NCI-H1436 treated with DMSO at 0.1 percent for 48 hours (cell line): ENCODE results near the gene GPR37L1.

Source experiments
- DNase-seq: peaks from one replicate; lab custom pipeline; 2025; lab: John Stamatoyannopoulos, UW

GPR37L1 gene, protein sequence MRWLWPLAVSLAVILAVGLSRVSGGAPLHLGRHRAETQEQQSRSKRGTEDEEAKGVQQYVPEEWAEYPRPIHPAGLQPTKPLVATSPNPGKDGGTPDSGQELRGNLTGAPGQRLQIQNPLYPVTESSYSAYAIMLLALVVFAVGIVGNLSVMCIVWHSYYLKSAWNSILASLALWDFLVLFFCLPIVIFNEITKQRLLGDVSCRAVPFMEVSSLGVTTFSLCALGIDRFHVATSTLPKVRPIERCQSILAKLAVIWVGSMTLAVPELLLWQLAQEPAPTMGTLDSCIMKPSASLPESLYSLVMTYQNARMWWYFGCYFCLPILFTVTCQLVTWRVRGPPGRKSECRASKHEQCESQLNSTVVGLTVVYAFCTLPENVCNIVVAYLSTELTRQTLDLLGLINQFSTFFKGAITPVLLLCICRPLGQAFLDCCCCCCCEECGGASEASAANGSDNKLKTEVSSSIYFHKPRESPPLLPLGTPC

DNA sequence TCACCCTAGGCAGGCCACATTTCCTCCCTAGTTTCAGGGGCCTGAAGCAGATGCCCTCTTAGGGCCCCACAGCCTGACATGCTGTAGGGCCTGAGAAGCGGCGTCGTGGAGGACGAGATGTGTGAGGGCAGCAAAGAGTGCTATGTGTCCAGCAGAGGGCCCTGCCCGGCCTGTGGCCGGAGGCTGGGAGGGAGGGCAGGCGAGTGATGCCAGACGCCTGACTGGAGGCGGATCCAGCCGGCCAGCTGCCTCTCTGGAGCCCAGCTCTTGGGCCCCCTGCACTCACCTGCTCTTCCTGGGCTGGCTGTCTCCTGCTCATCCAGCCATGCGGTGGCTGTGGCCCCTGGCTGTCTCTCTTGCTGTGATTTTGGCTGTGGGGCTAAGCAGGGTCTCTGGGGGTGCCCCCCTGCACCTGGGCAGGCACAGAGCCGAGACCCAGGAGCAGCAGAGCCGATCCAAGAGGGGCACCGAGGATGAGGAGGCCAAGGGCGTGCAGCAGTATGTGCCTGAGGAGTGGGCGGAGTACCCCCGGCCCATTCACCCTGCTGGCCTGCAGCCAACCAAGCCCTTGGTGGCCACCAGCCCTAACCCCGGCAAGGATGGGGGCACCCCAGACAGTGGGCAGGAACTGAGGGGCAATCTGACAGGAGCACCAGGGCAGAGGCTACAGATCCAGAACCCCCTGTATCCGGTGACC, at the start of gene GPR37L1:
Gene GPR37L1 (plus strand): TSS at position 279 of the 697 bp plus-strand sequence. CDS start 47 bp downstream, at position 326.
- no peak for DNase-seq

DNA sequence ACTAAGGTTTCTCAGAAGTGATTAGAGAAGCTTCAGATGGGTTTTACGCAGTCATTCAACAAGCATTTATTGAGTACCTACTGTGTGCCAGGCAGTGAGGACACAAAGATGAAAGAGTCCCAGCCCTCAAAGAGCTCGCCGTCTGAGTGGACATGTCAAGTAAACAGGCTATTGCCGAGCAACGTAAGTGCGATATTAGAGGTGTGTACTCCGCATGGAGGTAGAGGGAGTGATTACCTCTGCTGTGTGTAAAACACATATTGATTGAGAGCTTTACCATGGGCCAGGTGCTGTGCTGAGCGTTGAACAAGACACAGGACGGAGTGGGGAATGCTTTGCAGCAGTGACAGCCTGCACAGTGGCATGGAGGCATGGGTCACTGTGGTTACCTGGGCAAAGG, 49.5 kb upstream of the GPR37L1 start:
- DNase-seq = no peak

DNA sequence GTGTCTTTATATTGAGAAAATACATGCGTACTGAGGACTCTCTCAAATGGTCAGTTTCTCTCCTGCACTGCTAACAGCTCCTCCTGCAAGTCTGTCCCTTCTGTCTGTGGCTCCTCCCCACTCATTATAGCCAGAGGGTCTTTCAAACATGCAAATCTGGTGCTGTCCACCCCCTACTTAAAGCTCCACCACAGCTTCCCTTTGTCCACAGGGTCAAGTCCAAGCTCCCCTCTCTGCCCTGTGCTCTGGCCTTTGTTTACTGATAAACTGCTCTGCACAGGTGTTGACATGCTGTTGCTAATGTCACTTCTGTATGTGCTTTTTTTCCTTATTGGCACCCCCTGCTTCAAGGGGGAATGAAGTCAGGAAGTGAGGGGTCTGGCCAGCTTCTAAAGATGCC, 47.7 kb upstream of the GPR37L1 start:
- DNase-seq = no peak

DNA sequence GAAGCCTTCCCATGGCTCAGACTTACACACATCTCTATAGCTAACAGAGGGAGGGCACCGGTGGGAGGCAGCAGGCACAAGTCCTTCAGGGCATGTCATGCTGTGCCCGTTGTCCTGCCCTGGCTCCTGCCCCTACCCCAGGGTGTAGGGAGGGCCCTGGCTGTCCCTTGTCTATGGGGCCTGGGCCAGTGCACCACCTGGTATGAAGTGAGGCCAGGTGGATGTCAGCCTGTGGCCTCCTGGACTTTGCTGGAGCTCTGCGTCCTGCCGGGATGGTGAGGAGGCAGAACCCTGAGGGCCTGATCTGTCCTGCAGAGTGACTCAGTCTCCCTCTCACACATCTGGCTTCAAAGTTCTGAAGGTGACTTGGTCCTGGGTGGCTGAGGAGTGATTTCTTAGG, 47.3 kb upstream of the GPR37L1 start:
- DNase-seq = no peak

DNA sequence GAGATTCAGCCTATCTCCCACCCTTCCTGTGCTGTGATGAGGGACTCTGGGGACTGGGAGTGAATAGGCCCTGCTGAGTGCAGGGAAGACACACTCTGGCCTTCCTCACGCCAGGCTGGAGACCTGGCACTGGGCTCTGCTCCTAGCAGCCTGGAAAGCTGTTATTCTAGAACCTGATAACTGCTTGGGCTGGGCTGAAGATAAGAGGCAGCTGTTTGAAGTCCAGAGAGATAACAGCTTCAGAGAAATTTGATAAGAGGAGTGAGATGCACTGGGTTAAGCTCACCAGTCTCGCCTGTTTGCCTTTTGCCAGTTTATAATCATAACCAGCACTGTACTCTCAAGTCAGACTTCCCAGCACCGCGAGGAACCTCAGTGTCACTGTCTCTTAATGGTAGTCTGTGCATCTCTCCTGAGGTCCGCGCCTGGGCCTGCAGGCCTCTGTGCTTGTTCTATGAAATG, 46.6 kb upstream of the GPR37L1 start:
- DNase-seq = peak; percentile 81

DNA sequence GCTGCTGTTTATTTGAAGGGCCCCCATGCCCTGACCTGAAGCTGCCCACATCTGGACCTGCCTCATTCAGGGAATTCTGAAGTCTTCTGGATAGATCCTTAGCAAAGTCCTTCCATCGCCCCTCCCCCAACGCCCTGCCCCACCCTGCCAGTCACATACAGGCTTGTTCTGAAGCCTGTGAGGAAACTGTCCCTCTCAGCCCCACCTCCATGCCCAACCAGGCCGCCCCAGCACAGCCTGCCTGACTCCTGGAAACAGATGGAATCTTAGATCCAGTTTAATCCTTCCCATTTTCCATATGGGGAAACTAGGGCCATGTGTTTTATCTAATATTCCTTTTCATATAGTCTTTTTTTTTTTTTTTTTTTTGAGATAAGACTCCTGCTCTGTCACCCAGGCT, 44.5 kb upstream of the GPR37L1 start:
- no peak for DNase-seq

DNA sequence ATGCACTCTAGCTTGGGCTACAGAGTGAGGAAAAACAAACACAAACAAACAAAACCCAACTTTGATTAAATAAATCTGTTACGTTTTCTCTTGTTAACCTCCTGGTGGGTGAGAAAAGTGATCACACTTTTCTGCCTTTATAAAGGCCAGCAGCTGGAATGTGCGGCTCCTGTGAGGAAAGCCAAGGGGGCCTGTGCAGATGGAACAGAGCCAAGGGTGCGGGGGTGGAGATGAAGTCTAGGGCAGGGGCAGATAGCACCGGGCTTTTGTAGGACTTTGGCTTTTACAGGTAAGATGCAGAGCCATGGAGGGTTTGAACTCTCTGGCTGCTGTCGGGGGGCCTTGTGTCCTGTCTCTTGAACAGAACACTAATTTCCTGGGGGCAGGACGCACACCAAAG, 40.7 kb upstream of the GPR37L1 start:
- DNase-seq = no peak

DNA sequence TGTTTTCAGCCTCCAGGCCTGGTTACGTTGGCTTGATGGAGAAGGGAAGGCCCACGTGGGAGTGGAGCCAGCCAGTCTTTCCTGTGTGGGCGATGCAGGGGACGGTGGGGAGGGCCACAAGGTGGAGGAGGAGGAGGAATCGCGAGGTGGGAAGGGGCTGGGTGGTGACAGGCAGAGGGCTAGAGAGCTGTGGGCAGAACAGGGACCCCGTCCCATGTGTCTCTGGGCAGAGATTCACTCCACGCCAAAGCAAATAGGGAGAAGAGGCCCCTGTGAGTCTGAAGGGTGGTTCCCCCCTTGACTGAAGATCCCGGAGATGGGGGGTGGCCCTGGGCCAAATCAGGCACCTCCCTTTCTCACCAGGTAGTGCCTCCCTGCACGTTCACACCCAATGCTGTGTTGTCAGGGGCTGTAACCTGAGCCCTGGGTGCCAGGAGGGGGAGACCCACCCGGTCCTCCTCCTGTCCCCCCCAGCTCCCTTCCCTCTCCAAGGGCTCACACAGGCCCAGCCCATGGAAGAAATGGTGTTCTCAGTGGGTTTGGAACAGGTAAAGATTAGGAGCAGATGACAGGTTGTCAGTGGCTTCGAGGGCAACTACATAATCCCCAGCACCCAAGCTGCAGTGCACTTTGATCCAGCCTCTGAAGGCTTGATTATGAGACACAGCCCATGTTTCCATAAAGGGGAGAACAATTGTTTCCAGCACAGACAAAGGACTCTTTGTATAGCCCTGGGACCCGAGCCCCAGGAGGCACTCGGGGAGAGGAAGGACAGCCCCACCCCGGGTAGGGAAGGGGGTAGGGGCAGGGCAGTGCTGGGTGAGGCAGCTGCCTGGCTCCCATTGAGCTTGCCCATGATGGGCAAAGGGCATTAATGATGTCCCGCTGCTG, 37.7 kb upstream of the GPR37L1 start:
- DNase-seq = peak; percentile 98

DNA sequence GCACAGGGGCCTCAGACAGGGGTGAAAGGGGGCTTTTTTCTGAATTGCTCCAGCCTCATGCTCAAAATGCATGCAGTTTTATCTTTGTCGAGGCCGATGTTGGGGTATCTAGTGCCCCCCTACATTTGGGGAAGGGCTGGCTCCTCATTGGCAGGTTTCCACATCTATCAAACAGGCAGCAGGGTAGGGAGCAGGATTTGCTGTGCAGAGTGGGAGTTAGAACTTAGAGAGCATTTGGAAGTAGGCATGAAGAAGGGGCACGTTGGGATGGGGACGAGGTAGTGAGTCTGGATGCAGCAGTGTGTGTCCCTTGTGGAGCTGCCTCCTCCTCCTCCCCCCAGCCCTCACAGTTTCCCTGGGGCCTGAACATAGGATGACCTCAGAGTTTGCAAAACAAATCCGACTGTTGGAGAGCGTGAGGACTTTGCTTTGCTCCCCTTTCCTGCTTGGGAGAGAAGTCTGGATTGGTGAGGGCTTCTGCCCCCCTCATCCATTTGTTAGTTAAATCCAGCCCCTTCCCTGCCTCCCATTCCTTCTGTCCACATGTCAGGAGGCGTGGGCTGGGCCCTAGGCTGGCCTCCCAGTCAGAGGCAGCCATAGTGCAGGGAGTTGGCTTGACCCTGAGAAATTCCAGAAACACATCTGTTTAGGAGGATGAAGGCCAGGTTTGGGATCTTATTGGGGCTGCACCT, 36.9 kb upstream of the GPR37L1 start:
- DNase-seq = peak; percentile 34

DNA sequence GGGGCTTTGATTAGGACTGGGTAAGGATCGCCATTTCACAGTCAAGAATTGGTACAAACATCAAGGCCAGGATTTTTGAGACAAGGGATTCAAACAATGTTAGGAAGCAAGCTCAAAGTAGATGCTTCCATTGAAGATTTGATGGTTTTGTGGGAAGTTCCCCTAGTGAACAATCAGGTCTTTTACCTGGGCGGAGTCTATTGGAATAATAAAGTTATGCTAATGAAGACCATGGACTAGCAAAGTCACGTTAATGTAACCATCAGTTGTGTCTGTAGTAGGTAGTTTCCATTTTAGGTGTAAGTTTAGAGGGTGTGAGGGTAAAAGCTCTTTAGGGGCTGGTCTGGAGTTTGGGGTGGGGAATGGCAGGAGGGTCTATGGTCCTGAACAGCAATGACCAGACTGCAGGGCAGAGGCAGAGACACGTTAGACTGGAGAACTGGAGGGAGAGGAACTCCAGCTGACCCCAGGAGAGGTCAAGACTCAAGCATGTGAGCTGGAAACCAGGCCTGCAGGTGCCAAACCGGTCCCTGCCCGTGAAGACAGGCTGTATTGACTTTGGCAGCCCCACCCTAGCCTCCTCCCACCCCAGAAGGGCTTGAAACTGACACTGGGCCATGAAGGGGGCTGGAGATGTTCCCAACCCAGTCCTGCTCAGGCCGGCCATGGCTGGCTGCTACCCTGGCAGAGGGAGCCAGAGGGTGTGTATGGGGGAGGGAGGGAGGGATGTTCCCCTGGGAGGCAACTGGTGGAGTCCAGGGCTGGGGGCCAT, 36.0 kb upstream of the GPR37L1 start:
- DNase-seq = no peak

DNA sequence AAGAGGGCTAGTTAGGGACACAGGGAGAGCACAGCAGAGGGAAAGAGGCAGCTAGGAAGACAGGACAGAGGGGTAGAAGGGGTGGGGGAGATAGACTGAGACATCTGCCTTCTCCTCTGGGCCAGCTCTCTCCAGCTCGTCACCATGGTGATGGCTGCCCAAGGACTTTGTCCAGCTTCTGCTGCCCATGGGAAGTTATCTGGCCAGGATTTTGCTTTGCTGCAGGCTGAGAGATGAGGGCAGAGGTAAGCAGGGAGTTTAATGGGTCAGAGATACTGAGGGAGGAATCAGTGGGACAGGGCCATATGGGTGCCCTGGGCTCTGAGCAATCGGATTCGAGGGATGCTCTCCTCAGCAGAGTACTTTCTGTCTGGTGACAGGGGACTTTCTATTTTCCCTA, 34.5 kb upstream of the GPR37L1 start:
- DNase-seq = no peak

DNA sequence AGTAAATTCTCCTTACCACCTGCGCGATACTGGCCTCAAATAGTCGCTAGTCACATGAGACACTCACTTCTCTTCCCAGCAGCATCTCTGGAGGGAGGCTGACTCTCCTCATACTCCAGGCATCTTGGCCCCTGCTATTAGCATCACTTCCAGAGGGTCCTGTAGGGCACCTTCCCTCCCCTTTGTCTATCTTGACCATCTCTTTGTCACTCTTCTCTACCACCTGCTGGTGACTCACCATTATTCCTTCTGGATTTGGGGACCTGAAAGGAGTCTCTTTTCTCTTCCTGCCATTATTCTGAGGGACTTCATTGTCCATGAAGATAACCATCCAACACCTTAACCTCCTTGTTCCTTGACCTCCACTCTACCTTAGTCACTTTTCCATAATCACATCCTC, 31.7 kb upstream of the GPR37L1 start:
- no peak for DNase-seq

DNA sequence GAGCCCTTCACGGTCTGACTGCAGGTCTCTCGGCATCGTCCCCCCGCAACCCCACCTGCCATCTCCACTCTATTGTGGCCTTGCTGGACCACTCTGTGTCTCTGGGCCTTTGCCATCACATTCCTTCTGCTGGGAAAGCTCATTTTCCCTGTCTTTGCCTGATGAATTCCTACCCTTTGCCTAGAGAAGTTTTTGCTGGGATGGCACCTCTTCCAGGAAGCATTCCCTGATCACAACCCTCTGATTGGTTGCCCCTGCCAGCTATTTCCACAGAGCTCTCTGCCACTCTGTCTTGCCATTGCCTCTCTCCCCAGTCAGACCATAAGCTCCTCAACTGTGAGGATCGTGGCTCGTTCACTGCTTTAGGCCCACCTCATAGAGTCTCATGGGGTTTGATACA, 28.9 kb upstream of the GPR37L1 start:
- no peak for DNase-seq

DNA sequence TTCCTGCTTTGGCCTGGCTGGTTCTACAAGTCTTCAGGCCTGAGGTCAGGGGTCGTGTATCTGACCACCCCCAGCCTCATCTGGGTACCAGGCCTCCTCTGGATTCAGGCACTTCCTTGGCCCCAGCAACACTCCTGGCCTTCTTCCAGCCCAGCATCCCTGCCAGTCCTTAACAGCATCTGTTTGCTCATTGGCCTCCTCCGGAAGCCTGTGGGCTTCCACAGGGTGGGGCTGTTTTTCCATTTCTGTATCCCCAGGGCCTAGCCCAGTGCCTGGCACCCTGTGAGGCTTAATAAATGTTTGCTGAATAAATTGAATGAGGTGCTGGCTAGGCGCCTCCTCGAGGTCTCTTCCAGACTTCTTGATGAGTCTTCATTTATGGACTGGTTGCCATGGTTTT, 21.5 kb upstream of the GPR37L1 start:
- no peak for DNase-seq

DNA sequence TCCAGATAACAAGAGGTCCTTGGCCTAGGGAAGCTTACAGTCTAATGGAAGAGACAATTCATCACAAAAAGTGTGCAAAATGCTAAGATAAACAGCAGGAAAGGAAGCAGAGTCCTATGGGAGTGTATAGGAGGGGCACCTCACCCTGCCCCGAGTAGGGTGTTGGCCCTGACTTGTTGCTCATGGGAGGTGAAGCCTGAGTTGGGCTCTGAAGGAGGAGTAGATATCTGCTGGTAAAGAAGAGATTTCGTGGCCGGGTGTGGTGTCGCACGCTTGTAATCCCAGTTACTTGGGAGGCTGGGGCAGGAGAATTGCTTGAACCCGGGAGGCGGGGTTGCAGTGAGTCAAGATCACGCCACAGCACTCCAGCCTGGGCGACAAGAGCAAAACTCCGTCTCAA, 18.6 kb upstream of the GPR37L1 start:
- DNase-seq = no peak

DNA sequence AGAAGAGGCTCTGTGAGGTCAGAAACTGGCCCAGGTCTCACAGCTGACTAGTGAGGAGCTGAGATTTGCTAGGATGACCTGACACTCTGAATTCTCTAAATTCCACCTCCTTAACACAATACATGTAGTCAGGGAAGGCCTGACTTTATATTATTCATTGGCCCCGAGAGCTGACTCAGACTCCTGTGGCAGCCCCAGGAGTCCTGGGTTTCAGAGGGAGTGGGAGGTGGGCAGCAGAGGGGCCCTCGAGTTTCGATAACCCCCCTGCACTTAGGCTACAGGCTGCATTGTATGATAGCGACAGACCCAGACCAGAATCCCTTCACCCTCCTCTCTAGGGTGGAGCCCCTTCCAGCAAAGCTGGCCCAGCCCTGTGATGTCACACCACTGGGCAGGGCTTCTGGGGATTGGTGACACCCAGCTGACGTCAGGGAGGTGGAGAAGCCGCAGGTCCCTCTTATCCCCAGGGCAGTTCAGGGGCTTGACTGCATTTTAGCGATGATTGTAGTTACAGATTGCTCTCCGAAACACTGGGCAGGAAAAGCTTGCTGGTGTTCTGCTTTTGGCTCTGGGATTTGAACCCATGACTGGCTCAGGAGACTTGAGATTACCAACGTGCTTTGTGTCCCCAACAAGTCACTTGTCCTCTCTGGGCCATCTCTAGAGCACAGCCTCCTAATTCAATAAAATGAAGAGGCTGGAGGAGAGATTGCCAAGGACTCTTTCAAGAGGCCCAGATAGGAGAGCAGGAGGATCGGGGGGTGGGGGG, 17.0 kb upstream of the GPR37L1 start:
- DNase-seq = peak; percentile 96

DNA sequence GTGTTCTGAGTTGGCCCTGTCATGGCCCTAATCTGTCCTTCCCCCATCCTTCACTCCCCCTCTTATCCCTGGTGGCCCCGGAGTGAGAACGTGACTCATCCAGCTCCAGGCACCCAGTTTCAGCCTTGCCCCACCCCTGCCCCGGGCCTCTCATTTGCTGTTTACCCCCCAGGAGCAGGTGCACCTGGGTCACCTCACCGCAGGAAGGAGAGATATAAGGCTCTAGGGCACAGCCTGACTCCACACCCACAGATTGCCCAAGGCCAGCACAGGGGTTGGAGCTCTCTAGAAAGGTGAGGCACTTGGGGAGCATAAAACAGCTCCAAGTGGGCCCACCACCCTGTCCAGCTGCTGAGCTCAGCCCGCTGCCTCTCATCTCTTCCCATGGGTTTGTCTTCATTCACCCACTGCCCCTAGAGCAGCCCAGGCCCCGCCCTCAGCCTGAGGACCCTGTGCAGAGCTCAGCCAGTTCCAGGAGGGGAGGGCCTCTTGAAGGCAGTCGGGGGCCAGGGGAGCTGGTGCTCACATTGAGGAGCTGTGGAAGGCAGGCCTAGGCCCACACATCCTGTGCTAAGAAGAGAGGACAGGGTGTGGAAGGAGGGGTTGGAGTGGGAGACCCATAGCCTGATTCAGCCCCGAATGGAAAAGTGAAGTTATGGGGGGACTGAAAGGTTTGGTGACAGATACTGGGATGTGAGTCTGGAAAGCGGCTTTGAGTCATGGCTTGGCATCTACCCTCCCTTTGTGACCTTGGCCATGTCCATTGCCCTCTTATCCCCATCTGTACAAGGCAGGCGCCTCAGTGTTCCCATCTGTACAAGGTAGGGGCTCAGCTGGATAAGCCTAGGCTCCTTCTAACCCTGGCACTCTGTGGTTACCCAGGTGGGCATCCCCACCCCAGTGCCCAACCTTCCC, 16.1 kb upstream of the GPR37L1 start:
- DNase-seq = peak; percentile 72

DNA sequence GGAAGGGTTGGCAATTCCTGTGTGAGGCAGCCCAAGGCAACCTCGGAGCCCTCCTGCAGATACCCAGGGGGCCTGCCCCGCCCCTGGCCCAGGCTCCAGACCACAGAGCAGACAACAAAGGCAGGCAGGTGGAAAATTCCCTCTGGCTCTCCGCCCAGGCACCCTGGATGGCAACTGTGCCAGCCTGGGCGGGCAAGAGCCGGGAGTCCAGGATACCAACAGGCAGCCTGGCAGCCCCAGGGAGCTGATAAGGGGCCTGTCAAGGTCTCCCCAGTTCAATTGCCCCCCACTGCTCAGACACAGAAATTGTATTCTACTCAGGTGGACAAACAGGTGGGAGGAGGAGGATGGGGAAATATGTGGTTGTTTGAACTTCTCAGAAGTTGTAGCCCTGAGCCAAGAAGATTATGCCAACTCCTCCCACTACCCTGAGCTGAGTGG, 15.4 kb upstream of the GPR37L1 start:
- DNase-seq = no peak
